Neural progenitor cell (in vitro differentiated cells): Measurements from ENCODE around the gene ZNF616.

ENCODE experiments used
- EZH2 ChIP-seq: fragments of 200-600 bp; sonication (generic); IDR thresholded peaks from 2 replicates; pipeline ENCODE4 v1.6.1; 2017; ENCODE audit warnings: antibody characterized with exemption, mild to moderate bottlenecking, moderate library complexity
- TF ChIP-seq, protein P1 (sequence below): fragments of 200-600 bp; sonication (generic); IDR thresholded peaks from 2 replicates; pipeline ENCODE4 v1.5.1; 2017; ENCODE audit warnings: antibody characterized with exemption, mild to moderate bottlenecking

DNA sequence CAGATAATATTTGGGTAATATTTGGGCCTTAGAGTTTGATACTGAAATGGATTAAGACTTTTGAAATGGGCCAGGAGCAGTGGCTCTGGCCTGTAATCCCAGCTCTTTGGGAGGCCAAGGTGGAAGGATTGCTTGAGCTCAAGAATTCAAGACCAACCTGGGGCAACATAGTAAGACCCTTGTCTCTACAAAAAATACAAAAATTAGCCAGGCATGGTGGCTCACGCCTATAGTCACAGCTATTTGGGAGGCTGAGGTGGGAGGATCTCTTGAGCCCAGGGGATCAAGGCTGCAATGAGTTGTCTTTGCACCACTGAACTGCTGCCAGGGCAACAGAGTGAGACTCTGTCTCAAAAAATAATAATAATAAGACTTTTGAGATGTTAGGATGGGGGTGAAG is 32.6 kb upstream of the ZNF616 start:
- TF ChIP-seq, protein P1, sequence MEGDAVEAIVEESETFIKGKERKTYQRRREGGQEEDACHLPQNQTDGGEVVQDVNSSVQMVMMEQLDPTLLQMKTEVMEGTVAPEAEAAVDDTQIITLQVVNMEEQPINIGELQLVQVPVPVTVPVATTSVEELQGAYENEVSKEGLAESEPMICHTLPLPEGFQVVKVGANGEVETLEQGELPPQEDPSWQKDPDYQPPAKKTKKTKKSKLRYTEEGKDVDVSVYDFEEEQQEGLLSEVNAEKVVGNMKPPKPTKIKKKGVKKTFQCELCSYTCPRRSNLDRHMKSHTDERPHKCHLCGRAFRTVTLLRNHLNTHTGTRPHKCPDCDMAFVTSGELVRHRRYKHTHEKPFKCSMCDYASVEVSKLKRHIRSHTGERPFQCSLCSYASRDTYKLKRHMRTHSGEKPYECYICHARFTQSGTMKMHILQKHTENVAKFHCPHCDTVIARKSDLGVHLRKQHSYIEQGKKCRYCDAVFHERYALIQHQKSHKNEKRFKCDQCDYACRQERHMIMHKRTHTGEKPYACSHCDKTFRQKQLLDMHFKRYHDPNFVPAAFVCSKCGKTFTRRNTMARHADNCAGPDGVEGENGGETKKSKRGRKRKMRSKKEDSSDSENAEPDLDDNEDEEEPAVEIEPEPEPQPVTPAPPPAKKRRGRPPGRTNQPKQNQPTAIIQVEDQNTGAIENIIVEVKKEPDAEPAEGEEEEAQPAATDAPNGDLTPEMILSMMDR = no peak
- TF ChIP-seq EZH2 = no peak
